IMR-90 (cell line): Measurements from ENCODE around the gene LYPD3. TPM values are rescaled to one million over a fixed set of nuclear protein-coding genes. Genes with fewer than 3 reads are reported as not detected.

Experiments used
- ATAC-seq: fragments of 200-7000 bp; cut with Tn5 transposase; 2 replicates; pipeline ENCODE4 v1.9.1; 2020; ENCODE audit warnings: low read depth, mild to moderate bottlenecking, moderate library complexity
- BruUV-seq: library from RNA; stranded (reverse); fragments of 400-500 nt; replicated peaks from 2 replicates; lab custom pipeline; 2021; lab: Mats Ljungman, UMichigan
- CTCF ChIA-PET: fragments of 300-600 bp; formaldehyde crosslinking; extraction: SDS; loops from one replicate; lab custom pipeline; 2021; ENCODE audit warnings: antibody characterized with exemption; lab: Yijun Ruan, JAX
- POLR2A ChIA-PET: fragments of 300-600 bp; sonication (Branson Sonifier 250); formaldehyde crosslinking; loops from one replicate; lab custom pipeline; 2022; ENCODE audit warnings: antibody characterized with exemption; ENCODE audit not compliant: unreplicated experiment; lab: Charles Lee
- DNase-seq: peaks from one replicate; pipeline ENCODE4 v3.0.0; 2013
- H2AFZ ChIP-seq: replicated peaks from 2 replicates; pipeline ENCODE3; 2013; ENCODE audit warnings: low read length, mild to moderate bottlenecking; ENCODE audit not compliant: poor library complexity
- H2AK5ac ChIP-seq: 2 replicates; pipeline ENCODE4 v1.6.1; 2013; ENCODE audit warnings: low read depth, low read length, inconsistent platforms
- H2AK9ac ChIP-seq: replicated peaks from 2 replicates; pipeline ENCODE3; 2013; ENCODE audit warnings: mild to moderate bottlenecking, low read depth, low read length, moderate library complexity; ENCODE audit not compliant: poor library complexity
- H2BK120ac ChIP-seq: 2 replicates; pipeline ENCODE4 v1.6.1; 2013; ENCODE audit warnings: low read depth, low read length, inconsistent platforms
- H2BK15ac ChIP-seq: 3 replicates; pipeline ENCODE4 v1.6.1; 2013; ENCODE audit warnings: low read depth, low read length, inconsistent platforms
- H2BK20ac ChIP-seq: 2 replicates; pipeline ENCODE4 v1.6.1; 2013; ENCODE audit warnings: low read depth, mild to moderate bottlenecking, inconsistent platforms, low read length, moderate library complexity
- H2BK5ac ChIP-seq: 2 replicates; pipeline ENCODE4 v1.6.1; 2013; ENCODE audit warnings: mild to moderate bottlenecking, low read depth, low read length, inconsistent platforms; ENCODE audit not compliant: poor library complexity, severe bottlenecking
- H3K14ac ChIP-seq: replicated peaks from 2 replicates; pipeline ENCODE4 v1.6.1; 2013; ENCODE audit warnings: low read depth, low read length, inconsistent platforms
- H3K18ac ChIP-seq: 2 replicates; pipeline ENCODE4 v1.6.1; 2013; ENCODE audit warnings: low read depth, low read length, control low read depth
- H3K23ac ChIP-seq: 2 replicates; pipeline ENCODE4 v1.6.1; 2013; ENCODE audit warnings: low read depth, low read length, inconsistent platforms
- H3K27ac ChIP-seq: 2 replicates; pipeline ENCODE4 v1.5.1; 2013; ENCODE audit warnings: mild to moderate bottlenecking, control low read depth, low read length; ENCODE audit not compliant: insufficient read depth
- H3K27me3 ChIP-seq: 2 replicates; pipeline ENCODE4 v1.6.1; 2013; ENCODE audit warnings: low read length; ENCODE audit not compliant: control insufficient read depth, insufficient read depth
- H3K36me3 ChIP-seq: 2 replicates; pipeline ENCODE4 v1.6.1; 2013; ENCODE audit warnings: low read length, mixed read lengths; ENCODE audit not compliant: control insufficient read depth, insufficient read depth
- H3K4ac ChIP-seq: 2 replicates; pipeline ENCODE4 v1.6.1; 2013; ENCODE audit warnings: low read depth, low read length, inconsistent platforms
- H3K4me1 ChIP-seq: 2 replicates; pipeline ENCODE4 v1.6.1; 2013; ENCODE audit warnings: low read length, mixed read lengths; ENCODE audit not compliant: control insufficient read depth, insufficient read depth
- H3K4me2 ChIP-seq: 2 replicates; pipeline ENCODE4 v1.6.1; 2013; ENCODE audit warnings: low read depth, mild to moderate bottlenecking, control low read depth, low read length, moderate library complexity
- H3K4me3 ChIP-seq: 2 replicates; pipeline ENCODE4 v1.5.1; 2013; ENCODE audit warnings: low read depth, mild to moderate bottlenecking, control low read depth, low read length, moderate library complexity; ENCODE audit not compliant: insufficient read depth
- H3K56ac ChIP-seq: 2 replicates; pipeline ENCODE4 v1.6.1; 2013; ENCODE audit warnings: low read length, inconsistent platforms; ENCODE audit not compliant: insufficient read depth; ENCODE audit errors: extremely low read depth
- H3K79me1 ChIP-seq, 2 experiments: 2 replicates each; pipeline ENCODE4 v1.6.1; 2013; ENCODE audit warnings: low read length in 2 of 2, inconsistent platforms in 1 of 2, low read depth in 1 of 2
- H3K9ac ChIP-seq: 2 replicates; pipeline ENCODE4 v1.6.1; 2013; ENCODE audit warnings: low read depth, low read length, control low read depth
- H3K9me1 ChIP-seq: 2 replicates; pipeline ENCODE4 v1.6.1; 2013; ENCODE audit warnings: low read length, inconsistent platforms; ENCODE audit not compliant: insufficient read depth
- H3K9me3 ChIP-seq: 2 replicates; pipeline ENCODE4 v1.6.1; 2013; ENCODE audit warnings: low read length; ENCODE audit not compliant: control insufficient read depth, insufficient read depth
- H4K20me1 ChIP-seq: 2 replicates; pipeline ENCODE4 v1.6.1; 2013; ENCODE audit warnings: low read length, inconsistent platforms; ENCODE audit not compliant: insufficient read depth
- H4K5ac ChIP-seq: 2 replicates; pipeline ENCODE4 v1.6.1; 2013; ENCODE audit warnings: mild to moderate bottlenecking, low read depth, low read length, control low read depth
- H4K8ac ChIP-seq, 2 experiments: 2 replicates each; pipeline ENCODE4 v1.6.1; 2013; ENCODE audit warnings: low read depth in 2 of 2, low read length in 2 of 2, control low read depth in 1 of 2, inconsistent platforms in 1 of 2
- H4K91ac ChIP-seq: 2 replicates; pipeline ENCODE4 v1.6.1; 2013; ENCODE audit warnings: low read depth, low read length, inconsistent platforms; ENCODE audit not compliant: insufficient read depth
- ELK1 ChIP-seq: fragments of 150-350 bp; IDR thresholded peaks from 2 replicates; pipeline ENCODE4 v1.6.1; 2016; ENCODE audit warnings: low read depth, mild to moderate bottlenecking, low read length, moderate library complexity, borderline replicate concordance
- FOS ChIP-seq: fragments of 150-350 bp; IDR thresholded peaks from 2 replicates; pipeline ENCODE4 v1.6.1; 2016; ENCODE audit warnings: low read depth, low read length
- RCOR1 ChIP-seq: IDR thresholded peaks from 2 replicates; pipeline ENCODE4 v1.6.1; 2012; ENCODE audit warnings: mild to moderate bottlenecking, low read length, improper control_type of control experiment; ENCODE audit not compliant: insufficient replicate concordance
- RFX5 ChIP-seq: IDR thresholded peaks from 2 replicates; pipeline ENCODE4 v1.8.0; 2012; ENCODE audit warnings: low read depth, mild to moderate bottlenecking, low read length, moderate library complexity
- SMC3 ChIP-seq: fragments of 150-350 bp; IDR thresholded peaks from 2 replicates; pipeline ENCODE4 v1.6.1; 2016; ENCODE audit warnings: low read depth, mild to moderate bottlenecking, antibody characterized with exemption, low read length, moderate library complexity
- WGBS, 2 experiments: methylation state at CpG; one replicate each; pipeline versions ENCODE4 v1.1.5 to v1.1.7; 2013; ENCODE audit warnings: missing lambda C conversion rate in 2 of 2; ENCODE audit not compliant: insufficient read length in 1 of 2; ENCODE audit errors: extremely low coverage in 2 of 2; 5-methylcytosine and 5-hydroxymethylcytosine counted together
- dilution Hi-C: fragments of 300-500 bp; cut with HindIII; formaldehyde crosslinking; loops from one replicate; pipeline ENCODE4 v1.14.3; 2018; ENCODE audit warnings: low sequenced_read_pairs; ENCODE audit not compliant: unreplicated experiment
- in situ Hi-C: fragments of 300-500 bp; cut with MboI; formaldehyde crosslinking; loops from 3 replicates; pipeline ENCODE4 v1.14.3; 2019; ENCODE audit warnings: low sequenced_read_pairs, inconsistent platforms, mixed read lengths
- intact Hi-C: fragments of 100-400 bp; cut with micrococcal nuclease; formaldehyde crosslinking; loops from 2 replicates; pipeline ENCODE4 v1.10.0; 2022
- polyA plus RNA-seq, 3 experiments: library from polyadenylated mRNA; depleted of rRNA; stranded (reverse); fragments of >200 nt; gene quantifications; 2 replicates each; pipeline ENCODE4 v1.2.3, GENCODE V29; 2012; ENCODE audit warnings: low replicate concordance in 1 of 3
- total RNA-seq: library from RNA; depleted of rRNA; stranded (reverse); fragments of >200 nt; gene quantifications from 2 replicates; pipeline ENCODE4 v1.2.3, GENCODE V29; 2012
- TF ChIP-seq, protein P1 (sequence below): fragments of 150-350 bp; IDR thresholded peaks from 2 replicates; pipeline ENCODE4 v1.6.1; 2017; ENCODE audit warnings: mild to moderate bottlenecking, antibody characterized with exemption, low read length, low read depth
- TF ChIP-seq, protein P2 (sequence below): conservative IDR thresholded peaks from 2 replicates; pipeline ENCODE4 v1.5.1; 2012; ENCODE audit warnings: mild to moderate bottlenecking, low read depth, low read length, improper control_type of control experiment

LYPD3 gene
- total and polyA plus RNA-seq, 2 of the 4 experiments (the other 2 are of a cell fraction) = 0.18 to 1.1 TPM

DNA sequence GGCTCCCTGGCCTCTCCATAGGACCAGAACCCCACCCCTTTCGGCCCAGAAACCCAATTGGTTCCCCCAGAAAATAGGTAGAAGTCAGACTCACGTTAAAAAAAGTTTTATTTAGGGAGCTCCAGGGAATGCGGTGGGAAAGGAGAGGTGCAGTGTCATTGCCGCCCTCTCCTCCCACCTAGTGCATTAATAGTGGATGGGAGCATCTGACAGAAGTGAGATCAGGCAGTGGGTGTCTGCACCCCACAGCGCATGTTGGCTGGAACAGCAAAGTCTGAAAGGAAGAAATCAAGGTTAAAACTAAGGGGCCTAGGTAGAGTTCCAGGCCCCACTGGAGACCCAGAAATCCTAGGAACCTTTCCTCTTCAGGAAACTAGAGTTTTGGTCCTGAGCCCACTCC lies 41.2 kb upstream of the LYPD3 start:
- Histone ChIP-seq H2BK15ac (no peak overlapping the region), H3K56ac (no peak overlapping the region), H4K20me1 (no peaks in the 10 kb centered on the region), H3K4me2 (no peak overlapping the region), H2BK5ac (no peak overlapping the region), H3K4me3 (no peak overlapping the region), H2BK120ac (no peak overlapping the region), H3K36me3 (peaks cover 20% of the 10 kb centered on the region), H3K9me3 (no peaks in the 10 kb centered on the region), H2AK9ac (no peak overlapping the region), H3K9ac (no peak overlapping the region), H2AFZ (no peak overlapping the region), H4K5ac (no peak overlapping the region), H2BK20ac (no peak overlapping the region), H4K8ac (no peak overlapping the region), H3K79me1 (peaks cover 0 to 24% of the 10 kb centered on the region in 2 experiments; a peak in 3 of 4 replicates), H3K9me1 (0 out of 2 replicates have a peak, but pooled peaks cover 3% of the 10 kb centered on the region), H3K23ac (no peak overlapping the region), H3K4me1 (peaks cover 4% of the 10 kb centered on the region; the same call in 1 of the 2 replicates), H3K4ac (no peak overlapping the region), H3K27ac (no peak overlapping the region), H2AK5ac (no peak overlapping the region), H3K27me3 (no peaks in the 10 kb centered on the region), H3K14ac (no peak overlapping the region), H4K91ac (no peak overlapping the region), H3K18ac (no peak overlapping the region)
- intact Hi-C loops = no loop called here
- DNase-seq (no peak), ATAC-seq (no peak)
- TF ChIP-seq RFX5 (no peak), RCOR1 (no peak), FOS (no peak), SMC3 (no peak), ELK1 (no peak)
- TF ChIP-seq, protein P1, sequence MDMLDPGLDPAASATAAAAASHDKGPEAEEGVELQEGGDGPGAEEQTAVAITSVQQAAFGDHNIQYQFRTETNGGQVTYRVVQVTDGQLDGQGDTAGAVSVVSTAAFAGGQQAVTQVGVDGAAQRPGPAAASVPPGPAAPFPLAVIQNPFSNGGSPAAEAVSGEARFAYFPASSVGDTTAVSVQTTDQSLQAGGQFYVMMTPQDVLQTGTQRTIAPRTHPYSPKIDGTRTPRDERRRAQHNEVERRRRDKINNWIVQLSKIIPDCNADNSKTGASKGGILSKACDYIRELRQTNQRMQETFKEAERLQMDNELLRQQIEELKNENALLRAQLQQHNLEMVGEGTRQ = no peak
- TF ChIP-seq, protein P2, sequence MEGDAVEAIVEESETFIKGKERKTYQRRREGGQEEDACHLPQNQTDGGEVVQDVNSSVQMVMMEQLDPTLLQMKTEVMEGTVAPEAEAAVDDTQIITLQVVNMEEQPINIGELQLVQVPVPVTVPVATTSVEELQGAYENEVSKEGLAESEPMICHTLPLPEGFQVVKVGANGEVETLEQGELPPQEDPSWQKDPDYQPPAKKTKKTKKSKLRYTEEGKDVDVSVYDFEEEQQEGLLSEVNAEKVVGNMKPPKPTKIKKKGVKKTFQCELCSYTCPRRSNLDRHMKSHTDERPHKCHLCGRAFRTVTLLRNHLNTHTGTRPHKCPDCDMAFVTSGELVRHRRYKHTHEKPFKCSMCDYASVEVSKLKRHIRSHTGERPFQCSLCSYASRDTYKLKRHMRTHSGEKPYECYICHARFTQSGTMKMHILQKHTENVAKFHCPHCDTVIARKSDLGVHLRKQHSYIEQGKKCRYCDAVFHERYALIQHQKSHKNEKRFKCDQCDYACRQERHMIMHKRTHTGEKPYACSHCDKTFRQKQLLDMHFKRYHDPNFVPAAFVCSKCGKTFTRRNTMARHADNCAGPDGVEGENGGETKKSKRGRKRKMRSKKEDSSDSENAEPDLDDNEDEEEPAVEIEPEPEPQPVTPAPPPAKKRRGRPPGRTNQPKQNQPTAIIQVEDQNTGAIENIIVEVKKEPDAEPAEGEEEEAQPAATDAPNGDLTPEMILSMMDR = no peak
- no CpG with 5 or more reads among the region's 5 CpGs for WGBS, 2 experiments
- dilution Hi-C loops = no loop called here
- in situ Hi-C loops = no loop called here
- ChIA-PET CTCF (no interaction called here), POLR2A (no interaction called here)
- BruUV-seq = no TSS peak
